Upper lobe of left lung (tissue), 6 donors: ENCODE data around the gene SLC1A2. TPM values are rescaled to one million over a fixed set of nuclear protein-coding genes. Genes with fewer than 3 reads are reported as not detected.
A peak's percentile ranks its signal among the peaks of the same experiment; 100 is the strongest.

Source experiments
- ATAC-seq, 2 donors: fragments of 200-7000 bp; cut with Tn5 transposase; one replicate each; pipeline ENCODE4 v1.9.1; 2022; ENCODE audit warnings: mild to moderate bottlenecking in 2 of 2, moderate library complexity in 2 of 2; ENCODE audit not compliant: low FRiP score in 2 of 2
- DNase-seq, 2 donors: peaks; one replicate each; pipeline ENCODE4 v3.0.0-alpha.2; 2019 to 2020
- H3K27ac ChIP-seq, 4 donors: fragments of 200-600 bp; sonication (generic); one replicate each; pipeline ENCODE4 v1.5.1; 2016 to 2019
- H3K27me3 ChIP-seq, 4 donors: fragments of 200-600 bp; sonication (generic); one replicate each; pipeline ENCODE4 v1.5.1; 2017 to 2019
- H3K36me3 ChIP-seq, 4 donors: fragments of 200-600 bp; sonication (generic); one replicate each; pipeline ENCODE4 v1.5.1; 2016 to 2019
- H3K4me1 ChIP-seq, 4 donors: fragments of 200-600 bp; sonication (generic); one replicate each; pipeline ENCODE4 v1.5.1; 2018 to 2019
- H3K4me3 ChIP-seq, 4 donors: fragments of 200-600 bp; sonication (generic); one replicate each; pipeline ENCODE4 v1.5.1; 2017 to 2019; ENCODE audit warnings: mild to moderate bottlenecking in 2 of 4, moderate library complexity in 1 of 4
- H3K9me3 ChIP-seq, 4 donors: fragments of 200-600 bp; sonication (generic); one replicate each; pipeline ENCODE4 v1.5.1; 2018 to 2019
- EP300 ChIP-seq, 4 donors: sonication (generic); formaldehyde crosslinking; IDR thresholded peaks; one replicate each; pipeline ENCODE4 v1.5.1; 2017; ENCODE audit warnings: antibody characterized with exemption in 4 of 4, control low read depth in 2 of 4
- POLR2A ChIP-seq, 4 donors: fragments of 450-650 bp; IDR thresholded peaks; one replicate each; pipeline ENCODE4 v1.5.1; 2016 to 2017; ENCODE audit warnings: antibody characterized with exemption in 4 of 4, mild to moderate bottlenecking in 2 of 4
- POLR2AphosphoS5 ChIP-seq, 2 donors: sonication (generic); formaldehyde crosslinking; IDR thresholded peaks; one replicate each; pipeline ENCODE4 v1.5.1; 2017; ENCODE audit warnings: antibody characterized with exemption in 2 of 2
- WGBS, 2 donors: methylation state at CpG; one replicate each; pipeline ENCODE4 v1.1.5; 2017 to 2018; 5-methylcytosine and 5-hydroxymethylcytosine counted together
- total RNA-seq, 6 donors: library from RNA; depleted of rRNA in 4 of 6; stranded (reverse); fragments of >200 nt in 4 of 6; gene quantifications; one replicate each; pipeline versions ENCODE4 v1.1.0 to v1.2.1, GENCODE V29; 2016 to 2021
- TF ChIP-seq, protein P1 (sequence below), 6 experiments: fragments of 450-650 bp in 4 of 6; fragments of 200-600 bp in 2 of 6; sonication (generic) in 2 of 6; IDR thresholded peaks; one replicate each; pipeline ENCODE4 v1.5.1; 2016 to 2019; ENCODE audit warnings: antibody characterized with exemption in 6 of 6
- donor health status: DM: no; HTN: no; CAD: no; lungs with moderate emphysema.
- donor health status: DM: no; HTN: yes; CAD: no; lungs with severe emphysema.

The SLC1A2 gene
- total RNA-seq, 6 donors from 2014 or later, result 1.5 to 3.1 (median 2.0) TPM

DNA sequence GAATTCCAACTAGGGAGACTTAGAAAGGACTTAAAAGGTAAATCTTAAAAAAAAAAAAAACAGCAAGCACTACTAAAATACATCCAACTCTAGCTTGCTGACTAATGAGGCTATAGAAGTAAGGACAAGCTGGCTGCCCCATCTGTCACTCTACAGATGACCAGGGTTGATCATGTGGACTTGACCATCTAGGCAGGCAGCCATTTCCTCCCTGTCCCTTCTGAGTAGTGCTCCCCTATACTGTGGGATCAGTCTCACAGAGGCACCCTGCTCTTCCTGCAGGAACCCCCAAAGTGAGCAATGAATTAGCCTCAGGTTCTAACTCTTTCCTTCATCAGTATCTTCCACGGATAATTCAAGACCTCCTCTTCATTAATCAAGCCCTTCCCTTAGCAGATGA, 12.3 kb downstream of the SLC1A2 start:
- no peak for ATAC-seq
- Histone ChIP-seq H3K4me1 (peaks cover 0 to 13% (median 6%) of the 10 kb centered on the region in 4 donors), H3K36me3 (no peaks in the 10 kb centered on the region), H3K4me3 (no peak overlapping the region), H3K27ac (no peak overlapping the region), H3K9me3 (no peaks in the 10 kb centered on the region), H3K27me3 (no peaks in the 10 kb centered on the region)
- 83 to 88% methylated on average over 1 of the region's 1 CpG for WGBS, 2 donors
- no peak for DNase-seq
- TF ChIP-seq, protein P1, sequence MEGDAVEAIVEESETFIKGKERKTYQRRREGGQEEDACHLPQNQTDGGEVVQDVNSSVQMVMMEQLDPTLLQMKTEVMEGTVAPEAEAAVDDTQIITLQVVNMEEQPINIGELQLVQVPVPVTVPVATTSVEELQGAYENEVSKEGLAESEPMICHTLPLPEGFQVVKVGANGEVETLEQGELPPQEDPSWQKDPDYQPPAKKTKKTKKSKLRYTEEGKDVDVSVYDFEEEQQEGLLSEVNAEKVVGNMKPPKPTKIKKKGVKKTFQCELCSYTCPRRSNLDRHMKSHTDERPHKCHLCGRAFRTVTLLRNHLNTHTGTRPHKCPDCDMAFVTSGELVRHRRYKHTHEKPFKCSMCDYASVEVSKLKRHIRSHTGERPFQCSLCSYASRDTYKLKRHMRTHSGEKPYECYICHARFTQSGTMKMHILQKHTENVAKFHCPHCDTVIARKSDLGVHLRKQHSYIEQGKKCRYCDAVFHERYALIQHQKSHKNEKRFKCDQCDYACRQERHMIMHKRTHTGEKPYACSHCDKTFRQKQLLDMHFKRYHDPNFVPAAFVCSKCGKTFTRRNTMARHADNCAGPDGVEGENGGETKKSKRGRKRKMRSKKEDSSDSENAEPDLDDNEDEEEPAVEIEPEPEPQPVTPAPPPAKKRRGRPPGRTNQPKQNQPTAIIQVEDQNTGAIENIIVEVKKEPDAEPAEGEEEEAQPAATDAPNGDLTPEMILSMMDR (IDR thresholded peaks at IDR 0.05), result no peak
- TF ChIP-seq POLR2A (IDR thresholded peaks at IDR 0.05) (no peak), POLR2AphosphoS5 (IDR thresholded peaks at IDR 0.05) (no peak), EP300 (IDR thresholded peaks at IDR 0.05) (no peak)

DNA sequence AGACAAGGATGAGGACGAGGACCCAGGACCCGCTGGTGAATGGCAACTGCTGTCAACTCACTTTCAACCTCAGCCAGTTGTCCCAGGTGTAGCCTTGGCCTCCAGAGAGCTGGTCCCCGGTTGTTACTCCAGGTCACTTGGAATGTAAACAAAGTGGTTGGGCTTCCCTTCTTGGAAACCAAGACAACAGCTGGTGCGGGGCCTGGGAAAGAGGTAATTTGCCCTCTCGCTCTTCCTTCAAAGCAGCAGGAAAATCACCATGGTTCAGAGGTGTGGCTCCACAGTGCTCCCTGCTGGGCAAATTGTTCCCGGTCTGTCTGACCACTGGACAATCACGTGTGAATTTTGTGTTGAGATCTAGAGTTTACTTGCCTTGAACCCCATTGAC, 15.0 kb downstream of the SLC1A2 start:
- no peaks in the 10 kb centered on the region for H3K36me3 ChIP-seq
- no peaks in the 10 kb centered on the region for H3K27me3 ChIP-seq
- DNase-seq (peak in 1 of 2 donors; percentile 61), ATAC-seq (peak in 1 of 2 donors; percentile 69)
- TF ChIP-seq POLR2A (IDR thresholded peaks at IDR 0.05) (no peak), POLR2AphosphoS5 (IDR thresholded peaks at IDR 0.05) (no peak)
- TF ChIP-seq, protein P1 (IDR thresholded peaks at IDR 0.05), result peak; percentile 27 to 50 (median 38)
- H3K27ac ChIP-seq, result peak overlapping the region in 1 of 4 donors; percentile 61
- 39 to 41% methylated on average over 7 of the region's 7 CpGs for WGBS, 2 donors
- peaks cover 0 to 13% (median 6%) of the 10 kb centered on the region in 4 donors for H3K4me1 ChIP-seq
- no peak overlapping the region for H3K4me3 ChIP-seq
- no peaks in the 10 kb centered on the region for H3K9me3 ChIP-seq

DNA sequence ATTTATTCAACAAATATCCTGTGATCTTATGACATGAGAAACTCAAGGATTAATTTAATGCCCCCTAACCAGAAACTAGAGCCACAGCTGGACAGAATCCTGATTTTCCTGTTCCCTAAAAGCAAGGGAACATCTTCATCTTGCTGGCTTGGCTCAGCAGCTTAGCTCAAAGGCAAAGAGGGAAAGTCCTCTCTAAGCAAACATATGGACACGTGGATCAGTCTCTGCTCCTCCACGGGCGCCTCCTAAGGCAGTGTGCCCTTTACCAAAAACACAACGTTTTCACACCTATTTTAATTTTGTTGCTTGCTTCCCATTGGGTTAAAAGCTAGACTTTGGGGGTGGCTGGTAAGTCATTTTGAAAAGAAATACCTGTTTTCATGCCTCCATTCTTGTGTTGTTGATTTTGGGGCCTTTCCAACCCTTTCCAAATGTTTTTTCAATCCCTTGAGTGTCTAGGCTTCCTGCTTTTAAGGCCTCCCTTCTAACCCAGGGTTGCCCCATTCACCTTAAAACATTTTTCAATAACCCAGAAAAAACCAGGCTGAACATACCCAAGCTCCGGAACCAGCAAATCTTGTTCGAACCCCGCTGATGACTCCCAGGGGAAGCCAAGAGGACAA, 15.5 kb downstream of the SLC1A2 start:
- ATAC-seq (no peak), DNase-seq (no peak)
- H3K27ac ChIP-seq, result peak overlapping the region in 1 of 4 donors; percentile 61
- peaks cover 0 to 13% (median 6%) of the 10 kb centered on the region in 4 donors for H3K4me1 ChIP-seq
- H3K36me3 ChIP-seq, result no peaks in the 10 kb centered on the region
- no peaks in the 10 kb centered on the region for H3K27me3 ChIP-seq
- WGBS, 2 donors, result 61 to 70% methylated on average over 7 of the region's 7 CpGs
- no peaks in the 10 kb centered on the region for H3K9me3 ChIP-seq
- no peak overlapping the region for H3K4me3 ChIP-seq
- TF ChIP-seq POLR2AphosphoS5 (IDR thresholded peaks at IDR 0.05), result no peak
- no peak for TF ChIP-seq POLR2A (IDR thresholded peaks at IDR 0.05)
- TF ChIP-seq, protein P1 (IDR thresholded peaks at IDR 0.05), result no peak
- TF ChIP-seq EP300 (IDR thresholded peaks at IDR 0.05), result no peak

DNA sequence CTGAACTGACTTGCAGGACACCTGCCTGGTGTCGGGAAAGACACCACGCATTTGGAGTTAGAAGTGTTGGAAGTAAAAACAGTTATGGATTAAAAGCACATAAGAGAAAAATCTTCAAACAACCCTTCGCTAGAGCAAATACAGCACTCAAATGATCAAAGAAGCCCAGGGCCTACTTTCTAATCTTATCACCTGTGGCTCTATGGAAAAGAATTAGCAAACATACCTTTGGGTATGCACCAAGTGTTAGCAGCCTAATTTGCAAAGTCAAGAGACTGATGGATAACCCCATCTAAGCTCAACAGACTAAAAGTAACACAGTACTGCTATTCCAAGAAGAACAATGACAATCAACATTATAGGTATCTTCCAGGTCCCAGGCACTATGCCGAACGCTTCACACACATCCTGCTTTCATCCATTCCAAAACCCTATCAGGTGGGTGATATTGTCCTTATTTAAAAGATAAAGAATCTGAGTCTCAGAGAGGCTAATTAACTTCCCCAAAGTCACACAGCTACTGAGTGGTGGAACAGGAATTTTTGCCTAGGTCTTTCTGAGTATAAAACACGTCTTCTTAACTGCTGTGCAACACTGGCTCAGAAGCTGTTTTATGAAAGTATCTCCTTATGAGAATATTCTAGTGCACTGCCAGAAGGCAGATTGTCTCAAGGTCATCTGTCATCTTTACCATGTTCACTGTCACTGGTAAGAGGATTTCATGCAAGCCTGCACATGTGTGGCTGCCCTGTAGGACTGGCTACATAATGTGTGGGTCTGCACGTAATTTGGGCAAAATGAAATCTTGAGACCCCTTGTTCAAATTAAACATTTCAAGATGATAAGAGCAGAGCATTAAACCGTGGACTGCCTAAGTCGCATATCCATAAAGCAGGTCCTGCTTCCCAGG, 16.4 kb downstream of the SLC1A2 start:
- DNase-seq (no peak), ATAC-seq (no peak)

More for the DNA sequence above, 16.4 kb downstream of the SLC1A2 start:
- Histone ChIP-seq H3K27ac (no peak overlapping the region), H3K9me3 (no peaks in the 10 kb centered on the region), H3K36me3 (no peaks in the 10 kb centered on the region), H3K4me1 (peaks cover 0 to 13% (median 6%) of the 10 kb centered on the region in 4 donors), H3K4me3 (no peak overlapping the region), H3K27me3 (no peaks in the 10 kb centered on the region)
- WGBS, 2 donors, result 63 to 76% methylated on average over 9 of the region's 9 CpGs
- TF ChIP-seq EP300 (IDR thresholded peaks at IDR 0.05) (no peak), POLR2A (IDR thresholded peaks at IDR 0.05) (no peak), POLR2AphosphoS5 (IDR thresholded peaks at IDR 0.05) (no peak)
- TF ChIP-seq, protein P1 (IDR thresholded peaks at IDR 0.05), result no peak
